Neural progenitor cell (in vitro differentiated cells): ENCODE data around the gene JMJD8.

Experiments
- EZH2 ChIP-seq: fragments of 200-600 bp; sonication (generic); IDR thresholded peaks from 2 replicates; pipeline ENCODE4 v1.6.1; 2017; ENCODE audit warnings: antibody characterized with exemption, mild to moderate bottlenecking, moderate library complexity
- TF ChIP-seq, protein P1 (sequence below): fragments of 200-600 bp; sonication (generic); IDR thresholded peaks from 2 replicates; pipeline ENCODE4 v1.5.1; 2017; ENCODE audit warnings: antibody characterized with exemption, mild to moderate bottlenecking

DNA sequence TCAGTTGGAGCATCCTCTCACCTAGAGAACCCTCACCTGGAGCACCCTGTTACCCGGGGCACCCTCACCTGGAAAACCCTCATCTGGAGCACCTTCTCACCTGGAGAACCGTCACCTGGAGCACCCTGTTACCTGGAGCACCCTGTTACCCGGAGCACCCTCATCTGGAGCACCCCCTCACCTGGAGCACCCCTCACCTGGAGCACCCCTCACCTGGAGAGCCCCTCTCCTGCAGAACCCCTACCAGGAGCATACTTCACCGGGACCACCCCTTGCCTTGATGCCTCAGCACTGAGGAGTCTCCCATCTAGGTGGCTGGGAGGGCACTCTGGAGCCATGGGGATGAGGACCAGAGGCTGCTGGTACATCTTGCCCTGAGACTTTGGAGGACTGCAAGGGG lies 24.8 kb upstream of the JMJD8 start:
- TF ChIP-seq, protein P1, sequence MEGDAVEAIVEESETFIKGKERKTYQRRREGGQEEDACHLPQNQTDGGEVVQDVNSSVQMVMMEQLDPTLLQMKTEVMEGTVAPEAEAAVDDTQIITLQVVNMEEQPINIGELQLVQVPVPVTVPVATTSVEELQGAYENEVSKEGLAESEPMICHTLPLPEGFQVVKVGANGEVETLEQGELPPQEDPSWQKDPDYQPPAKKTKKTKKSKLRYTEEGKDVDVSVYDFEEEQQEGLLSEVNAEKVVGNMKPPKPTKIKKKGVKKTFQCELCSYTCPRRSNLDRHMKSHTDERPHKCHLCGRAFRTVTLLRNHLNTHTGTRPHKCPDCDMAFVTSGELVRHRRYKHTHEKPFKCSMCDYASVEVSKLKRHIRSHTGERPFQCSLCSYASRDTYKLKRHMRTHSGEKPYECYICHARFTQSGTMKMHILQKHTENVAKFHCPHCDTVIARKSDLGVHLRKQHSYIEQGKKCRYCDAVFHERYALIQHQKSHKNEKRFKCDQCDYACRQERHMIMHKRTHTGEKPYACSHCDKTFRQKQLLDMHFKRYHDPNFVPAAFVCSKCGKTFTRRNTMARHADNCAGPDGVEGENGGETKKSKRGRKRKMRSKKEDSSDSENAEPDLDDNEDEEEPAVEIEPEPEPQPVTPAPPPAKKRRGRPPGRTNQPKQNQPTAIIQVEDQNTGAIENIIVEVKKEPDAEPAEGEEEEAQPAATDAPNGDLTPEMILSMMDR, result no peak
- no peak for TF ChIP-seq EZH2
